Islet precursor cell (in vitro differentiated cells): ENCODE data around the gene LTBP2.

Experiments used
- DNase-seq: peaks from one replicate; pipeline ENCODE4 v3.0.0-alpha.2; 2018

LTBP2 gene

DNA sequence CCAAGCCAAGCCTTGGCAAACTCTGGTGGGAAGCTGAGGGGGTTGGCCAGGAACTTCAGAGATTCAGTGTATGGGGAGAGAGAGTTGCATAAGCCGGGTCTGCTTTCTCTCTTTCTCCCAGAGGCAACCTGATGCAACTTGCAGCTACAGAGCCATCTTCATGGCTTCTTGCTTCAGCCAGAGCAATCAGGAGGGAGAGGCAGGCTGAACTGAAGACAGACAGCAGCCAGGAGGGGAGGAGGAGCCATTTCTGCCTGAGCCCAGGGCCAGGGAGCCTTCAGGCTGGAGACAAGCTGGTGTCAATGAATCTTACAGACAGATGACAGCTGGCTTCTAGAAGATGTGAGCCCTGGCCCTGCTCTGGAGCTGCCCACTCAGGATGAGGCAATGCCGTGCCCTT lies 137.7 kb downstream of the LTBP2 start:
- DNase-seq: no peak

GRCh38 chr14:74472601-74473000 lies 139.4 kb downstream of the LTBP2 start:
- DNase-seq: no peak

GRCh38 chr14:74469548-74470518 lies 142.2 kb downstream of the LTBP2 start:
- DNase-seq: no peak

DNA sequence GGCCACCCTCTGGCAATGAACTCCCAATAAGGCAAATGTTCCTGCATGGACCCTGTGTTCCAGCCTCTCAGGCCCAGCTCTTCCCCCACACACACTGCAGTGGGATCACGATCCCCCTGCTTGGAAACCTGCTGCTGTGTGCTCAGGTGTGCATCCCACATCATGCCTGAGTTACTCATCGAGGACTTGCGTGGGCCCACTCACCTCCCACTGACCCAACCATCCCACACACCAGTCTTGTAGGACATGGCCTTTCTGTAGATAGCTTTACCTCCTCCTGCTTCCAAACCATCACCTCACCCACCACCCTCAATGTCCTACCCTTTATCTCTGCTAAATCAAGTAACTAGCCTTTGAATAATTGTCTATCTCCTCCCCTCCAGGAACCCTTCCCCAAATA lies 143.5 kb downstream of the LTBP2 start:
- DNase-seq: no peak

- DNase-seq: no peak
Observed at GRCh38 chr14:74465335-74465734, 146.7 kb downstream of the LTBP2 start.

DNA sequence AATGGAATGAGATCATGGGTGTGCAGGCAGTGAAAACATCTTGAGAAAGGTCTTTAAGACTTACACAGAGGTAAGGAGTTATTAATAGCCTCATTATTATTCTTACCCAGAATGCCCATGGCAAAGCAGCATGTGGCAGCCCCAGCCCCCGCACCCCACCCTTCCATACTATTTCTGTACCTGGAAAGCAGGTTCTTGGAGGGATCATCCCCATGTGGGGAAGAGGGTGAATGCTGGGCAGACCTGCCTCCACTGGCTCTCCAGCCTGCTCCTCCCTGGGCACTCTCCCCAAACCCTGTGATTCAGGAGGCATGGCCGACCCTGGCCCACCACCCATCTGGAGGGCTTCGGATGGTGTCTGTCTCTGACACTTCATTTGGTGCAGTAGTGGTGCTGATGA lies 147.3 kb downstream of the LTBP2 start:
- no peak for DNase-seq

- no peak for DNase-seq
Observed at GRCh38 chr14:74463697-74464096, 148.3 kb downstream of the LTBP2 start.

DNA sequence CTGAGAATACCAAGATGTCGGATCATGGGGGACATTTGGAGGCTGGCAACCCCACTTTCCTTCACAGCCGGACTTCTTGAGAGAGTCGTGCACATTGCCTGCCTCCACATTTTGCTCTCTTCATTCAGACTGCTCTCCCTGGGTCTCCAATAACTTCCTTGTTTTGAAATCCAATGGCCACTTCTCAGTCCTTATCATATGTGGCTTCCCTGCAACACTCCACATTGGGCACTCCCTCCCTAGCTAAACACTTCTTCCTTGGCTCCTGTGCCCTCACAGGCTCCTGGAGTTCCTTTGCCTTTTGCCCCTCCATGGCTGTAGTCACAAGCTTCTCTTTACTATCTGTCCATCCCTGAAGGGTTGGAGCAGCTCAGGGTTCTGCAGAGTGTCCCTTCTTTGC lies 149.0 kb downstream of the LTBP2 start:
- DNase-seq: no peak

DNA sequence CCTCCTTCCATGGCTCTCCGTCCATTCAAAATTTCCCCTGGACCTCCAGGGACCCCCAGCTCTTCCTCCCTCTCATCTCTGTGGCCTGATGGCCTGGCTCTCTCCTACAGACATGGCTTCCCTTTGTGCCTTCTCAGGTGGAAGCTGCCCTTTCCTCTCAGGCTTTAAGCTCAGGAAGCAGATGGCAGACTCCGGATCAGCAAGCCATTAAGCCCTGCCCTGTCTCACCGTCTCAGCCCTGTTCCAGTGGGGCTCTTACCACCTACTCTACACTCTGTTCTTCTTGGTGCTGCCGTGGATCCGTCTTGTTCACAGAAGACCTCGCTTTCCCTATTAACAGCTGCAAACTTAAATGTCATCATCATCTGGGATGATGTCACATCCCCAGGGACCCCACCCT lies 152.1 kb downstream of the LTBP2 start:
- DNase-seq: no peak

- DNase-seq: peak; percentile 83
Observed at GRCh38 chr14:74459289-74459946, 152.6 kb downstream of the LTBP2 start.

GRCh38 chr14:74457565-74457895 lies 154.5 kb downstream of the LTBP2 start:
- DNase-seq: no peak

GRCh38 chr14:74456684-74457564 lies 155.1 kb downstream of the LTBP2 start:
- peak; percentile 42 for DNase-seq

DNA sequence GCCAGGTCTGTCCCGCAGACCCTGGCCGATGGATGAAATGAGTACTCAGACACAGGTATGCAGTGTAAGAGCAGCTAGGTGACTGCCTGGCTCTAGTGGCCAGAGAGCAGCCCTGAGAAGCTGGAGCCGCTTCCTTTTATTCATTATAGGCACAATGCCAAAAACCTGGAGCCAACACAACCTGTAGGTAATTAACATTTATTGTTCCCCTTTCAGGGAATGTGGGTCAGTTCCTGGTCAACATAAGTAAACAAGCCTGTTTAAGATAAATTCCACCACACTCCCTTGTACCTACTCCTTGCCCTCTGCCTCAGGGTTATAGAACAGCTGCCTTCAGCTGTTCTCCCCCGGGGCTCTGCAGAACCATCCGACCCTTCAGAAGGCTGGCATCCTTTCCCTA lies 157.6 kb downstream of the LTBP2 start:
- DNase-seq: peak; percentile 0
